ENCODE data around the gene SPINK9.

GRCh38 chr5:148309019-148309418 is 26.3 kb upstream of the SPINK9 start:
- no peak for TF ChIP-seq POLR2AphosphoS5 (IDR thresholded peaks at IDR 0.05; ENCODE audit: low read depth, low read length)
- TF ChIP-seq REST (IDR thresholded peaks at IDR 0.05; ENCODE audit: insufficient read depth in 1 of 2, low read depth in 2 of 2, low read length in 2 of 2), result no peak
- TF ChIP-seq FOXP2 (optimal IDR thresholded peaks at IDR 0.05; ENCODE audit: borderline replicate concordance, extremely low read depth, extremely low read length, insufficient read depth), result no peak
- no peak for TF ChIP-seq SIN3A (IDR thresholded peaks at IDR 0.05; ENCODE audit: borderline replicate concordance, insufficient read depth, low read length)
- no peak for TF ChIP-seq TAF1 (IDR thresholded peaks at IDR 0.05; ENCODE audit: borderline replicate concordance, insufficient read depth, low read length)
